Thyroid gland (tissue), 4 donors: Measurements from ENCODE around the gene PPP6R1.

Experiments used
- CTCF ChIP-seq, 6 experiments: fragments of 200-600 bp in 3 of 6; fragments of 450-650 bp in 3 of 6; sonication (generic) in 3 of 6; IDR thresholded peaks; one replicate each; pipeline ENCODE4 v1.5.1; 2016 to 2019; ENCODE audit warnings: antibody characterized with exemption in 6 of 6, mild to moderate bottlenecking in 2 of 6, inconsistent platforms in 1 of 6, moderate library complexity in 1 of 6
- POLR2A ChIP-seq, 2 donors: fragments of 450-650 bp; IDR thresholded peaks; one replicate each; pipeline ENCODE4 v1.6.1; 2017; ENCODE audit warnings: antibody characterized with exemption in 2 of 2, mild to moderate bottlenecking in 2 of 2, moderate library complexity in 1 of 2

DNA sequence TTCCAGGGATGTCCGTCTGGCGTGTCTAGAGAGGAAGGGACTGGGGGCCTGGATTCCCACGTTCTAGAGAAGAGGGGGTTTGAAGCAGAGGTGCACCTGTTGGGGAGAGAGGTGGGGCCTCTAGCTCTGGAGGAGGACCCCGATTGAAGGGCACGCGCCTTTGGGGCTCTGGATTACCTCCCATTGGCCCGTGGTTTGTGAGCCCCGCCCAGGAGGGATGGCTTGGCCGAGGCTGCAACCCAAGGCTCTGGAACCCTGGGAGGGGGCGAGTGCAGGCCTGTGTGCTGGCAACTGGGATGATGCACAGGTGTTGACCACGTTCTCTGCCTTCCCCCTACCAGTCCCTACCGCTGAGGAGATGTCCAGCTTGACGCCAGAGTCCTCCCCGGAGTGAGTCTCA lies 46.2 kb upstream of the PPP6R1 start:
- TF ChIP-seq CTCF (IDR thresholded peaks at IDR 0.05) (no peak), POLR2A (IDR thresholded peaks at IDR 0.05) (no peak)
